GM18520 (cell line): ENCODE measurements around the gene UMODL1.
"Not testable (repeated sequence)": the region's sequence is repeated elsewhere in the genome, so short reads cannot be mapped to it uniquely, and the experiment has no call there.

Experiments used
- ATAC-seq: cut with Tn5 transposase; IDR thresholded peaks from one replicate; pipeline ENCODE4 v1.9.1; 2021; ENCODE audit not compliant: unreplicated experiment

Gene UMODL1

GRCh38 chr21:42161956-42162681 lies 91.0 kb downstream of the UMODL1 start:
- ATAC-seq: no peak

- ATAC-seq: no peak
Observed at GRCh38 chr21:42162831-42163510, 91.9 kb downstream of the UMODL1 start.

- ATAC-seq: no peak
Observed at GRCh38 chr21:42163511-42163863, 92.4 kb downstream of the UMODL1 start.

- ATAC-seq: no peak
Observed at GRCh38 chr21:42164064-42164789, 93.1 kb downstream of the UMODL1 start.

- no peak for ATAC-seq
Observed at GRCh38 chr21:42164818-42165217, 93.7 kb downstream of the UMODL1 start.

- ATAC-seq: no peak
Observed at GRCh38 chr21:42165901-42166300, 94.8 kb downstream of the UMODL1 start.

- ATAC-seq: no peak
Observed at GRCh38 chr21:42169758-42170157, 98.6 kb downstream of the UMODL1 start.

- no peak for ATAC-seq
Observed at GRCh38 chr21:42171091-42172053, 100.3 kb downstream of the UMODL1 start.

- no peak for ATAC-seq
Observed at GRCh38 chr21:42172596-42173483, 101.7 kb downstream of the UMODL1 start.

- ATAC-seq: no peak
Observed at GRCh38 chr21:42174173-42174572, 103.1 kb downstream of the UMODL1 start.

- no peak for ATAC-seq
Observed at GRCh38 chr21:42175110-42175710, 104.1 kb downstream of the UMODL1 start.

- no peak for ATAC-seq
Observed at GRCh38 chr21:42176859-42177258, 105.7 kb downstream of the UMODL1 start.

- no peak for ATAC-seq
Observed at GRCh38 chr21:42179316-42179715, 108.2 kb downstream of the UMODL1 start.

GRCh38 chr21:42180001-42180400 lies 108.9 kb downstream of the UMODL1 start:
- not testable (repeated sequence) for ATAC-seq

- no peak for ATAC-seq
Observed at GRCh38 chr21:42182713-42183371, 111.7 kb downstream of the UMODL1 start.

GRCh38 chr21:42183374-42184266 lies 112.5 kb downstream of the UMODL1 start:
- no peak for ATAC-seq

GRCh38 chr21:42186591-42186990 lies 115.5 kb downstream of the UMODL1 start:
- ATAC-seq: no peak
